ENCODE data around the gene RAD54L.

GRCh38 chr1:46317323-46317722 is 69.8 kb downstream of the RAD54L start:
- TF ChIP-seq YY1 (IDR thresholded peaks at IDR 0.05; ENCODE audit: low read depth, low read length) = no peak
- TF ChIP-seq ESRRA (IDR thresholded peaks at IDR 0.05; ENCODE audit: low read length) = no peak
- TF ChIP-seq GABPA (IDR thresholded peaks at IDR 0.05; ENCODE audit: low read depth) = no peak
- no peak for TF ChIP-seq BCLAF1 (IDR thresholded peaks at IDR 0.05)
- TF ChIP-seq, protein P1, sequence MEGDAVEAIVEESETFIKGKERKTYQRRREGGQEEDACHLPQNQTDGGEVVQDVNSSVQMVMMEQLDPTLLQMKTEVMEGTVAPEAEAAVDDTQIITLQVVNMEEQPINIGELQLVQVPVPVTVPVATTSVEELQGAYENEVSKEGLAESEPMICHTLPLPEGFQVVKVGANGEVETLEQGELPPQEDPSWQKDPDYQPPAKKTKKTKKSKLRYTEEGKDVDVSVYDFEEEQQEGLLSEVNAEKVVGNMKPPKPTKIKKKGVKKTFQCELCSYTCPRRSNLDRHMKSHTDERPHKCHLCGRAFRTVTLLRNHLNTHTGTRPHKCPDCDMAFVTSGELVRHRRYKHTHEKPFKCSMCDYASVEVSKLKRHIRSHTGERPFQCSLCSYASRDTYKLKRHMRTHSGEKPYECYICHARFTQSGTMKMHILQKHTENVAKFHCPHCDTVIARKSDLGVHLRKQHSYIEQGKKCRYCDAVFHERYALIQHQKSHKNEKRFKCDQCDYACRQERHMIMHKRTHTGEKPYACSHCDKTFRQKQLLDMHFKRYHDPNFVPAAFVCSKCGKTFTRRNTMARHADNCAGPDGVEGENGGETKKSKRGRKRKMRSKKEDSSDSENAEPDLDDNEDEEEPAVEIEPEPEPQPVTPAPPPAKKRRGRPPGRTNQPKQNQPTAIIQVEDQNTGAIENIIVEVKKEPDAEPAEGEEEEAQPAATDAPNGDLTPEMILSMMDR (IDR thresholded peaks at IDR 0.05 in 2 of 3, conservative IDR thresholded peaks at IDR 0.05 in 1 of 3; ENCODE audit: control insufficient read depth in 2 of 3, extremely low read depth in 1 of 3, insufficient read depth in 1 of 3, low read depth in 3 of 3, low read length in 3 of 3) = no peak
- no peak for TF ChIP-seq BCL11A (IDR thresholded peaks at IDR 0.05; ENCODE audit: low read depth, low read length)

Data from GM12878 (cell line).